Brain microvascular endothelial cell (primary cell): ENCODE data around the gene TMEM178B.

Experiments
- DNase-seq: peaks from one replicate; pipeline ENCODE4 v3.0.0-alpha.2; 2020
- H3K27ac ChIP-seq: fragments of 250-450 bp; sonication (Bioruptor Pico); 2 replicates; pipeline ENCODE4 v1.5.1; 2020; ENCODE audit warnings: mild to moderate bottlenecking, moderate library complexity
- H3K27me3 ChIP-seq: fragments of 250-450 bp; sonication (Bioruptor Pico); replicated peaks from 2 replicates; pipeline ENCODE4 v1.5.1; 2020; ENCODE audit warnings: mild to moderate bottlenecking
- H3K36me3 ChIP-seq: fragments of 250-450 bp; sonication (Bioruptor Pico); replicated peaks from 2 replicates; pipeline ENCODE4 v1.5.1; 2020; ENCODE audit warnings: mild to moderate bottlenecking
- H3K4me3 ChIP-seq: 2 replicates; pipeline ENCODE4 v1.5.1; 2011; ENCODE audit warnings: low read depth, mild to moderate bottlenecking, control low read depth, low read length, moderate library complexity
- in situ Hi-C: cut with HindIII; loops from 2 replicates; pipeline ENCODE4 v1.10.0; 2017; ENCODE audit warnings: low sequenced_read_pairs, low pct_ligation_motif_present
- TF ChIP-seq, protein P1 (sequence below): IDR thresholded peaks from 2 replicates; pipeline ENCODE4 v1.5.1; 2011; ENCODE audit warnings: low read depth, mild to moderate bottlenecking, moderate library complexity, low read length, control low read depth, inconsistent platforms; ENCODE audit errors: missing control alignments

Gene TMEM178B

DNA sequence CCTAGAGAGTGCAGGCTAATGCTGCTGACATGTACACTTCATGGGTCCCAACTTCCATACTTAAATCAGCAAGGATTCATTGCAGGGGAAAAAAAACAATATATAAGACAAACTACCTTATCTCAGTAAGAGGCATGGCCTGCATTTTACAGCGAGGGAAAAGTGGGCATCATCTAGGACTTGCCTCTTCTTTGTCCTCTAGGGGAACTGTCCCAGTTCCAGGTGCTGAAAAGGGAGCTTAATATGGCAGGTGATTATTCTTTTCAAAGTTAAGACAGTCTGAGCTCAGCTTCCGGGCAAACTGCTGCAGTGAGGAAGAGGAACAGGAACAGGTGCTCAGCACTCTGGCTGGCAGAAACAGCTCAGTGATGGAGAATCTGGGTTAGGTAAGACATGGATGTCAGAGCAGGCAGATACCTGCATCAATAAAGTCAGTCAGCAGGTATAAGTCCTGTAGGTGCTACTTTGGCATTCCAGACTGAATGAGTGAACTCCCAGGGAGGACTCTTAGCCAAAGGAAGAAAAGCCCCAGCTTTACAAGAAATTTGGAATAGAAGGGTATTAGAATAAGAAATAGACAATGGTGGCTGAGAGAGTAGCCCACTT, 147.2 kb downstream of the TMEM178B start:
- in situ Hi-C loops: no loop called here
- DNase-seq: no peak
- TF ChIP-seq, protein P1, sequence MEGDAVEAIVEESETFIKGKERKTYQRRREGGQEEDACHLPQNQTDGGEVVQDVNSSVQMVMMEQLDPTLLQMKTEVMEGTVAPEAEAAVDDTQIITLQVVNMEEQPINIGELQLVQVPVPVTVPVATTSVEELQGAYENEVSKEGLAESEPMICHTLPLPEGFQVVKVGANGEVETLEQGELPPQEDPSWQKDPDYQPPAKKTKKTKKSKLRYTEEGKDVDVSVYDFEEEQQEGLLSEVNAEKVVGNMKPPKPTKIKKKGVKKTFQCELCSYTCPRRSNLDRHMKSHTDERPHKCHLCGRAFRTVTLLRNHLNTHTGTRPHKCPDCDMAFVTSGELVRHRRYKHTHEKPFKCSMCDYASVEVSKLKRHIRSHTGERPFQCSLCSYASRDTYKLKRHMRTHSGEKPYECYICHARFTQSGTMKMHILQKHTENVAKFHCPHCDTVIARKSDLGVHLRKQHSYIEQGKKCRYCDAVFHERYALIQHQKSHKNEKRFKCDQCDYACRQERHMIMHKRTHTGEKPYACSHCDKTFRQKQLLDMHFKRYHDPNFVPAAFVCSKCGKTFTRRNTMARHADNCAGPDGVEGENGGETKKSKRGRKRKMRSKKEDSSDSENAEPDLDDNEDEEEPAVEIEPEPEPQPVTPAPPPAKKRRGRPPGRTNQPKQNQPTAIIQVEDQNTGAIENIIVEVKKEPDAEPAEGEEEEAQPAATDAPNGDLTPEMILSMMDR: no peak
- Histone ChIP-seq H3K4me3 (no peak overlapping the region), H3K36me3 (no peaks in the 10 kb centered on the region), H3K27me3 (no peaks in the 10 kb centered on the region), H3K27ac (no peak overlapping the region)

DNA sequence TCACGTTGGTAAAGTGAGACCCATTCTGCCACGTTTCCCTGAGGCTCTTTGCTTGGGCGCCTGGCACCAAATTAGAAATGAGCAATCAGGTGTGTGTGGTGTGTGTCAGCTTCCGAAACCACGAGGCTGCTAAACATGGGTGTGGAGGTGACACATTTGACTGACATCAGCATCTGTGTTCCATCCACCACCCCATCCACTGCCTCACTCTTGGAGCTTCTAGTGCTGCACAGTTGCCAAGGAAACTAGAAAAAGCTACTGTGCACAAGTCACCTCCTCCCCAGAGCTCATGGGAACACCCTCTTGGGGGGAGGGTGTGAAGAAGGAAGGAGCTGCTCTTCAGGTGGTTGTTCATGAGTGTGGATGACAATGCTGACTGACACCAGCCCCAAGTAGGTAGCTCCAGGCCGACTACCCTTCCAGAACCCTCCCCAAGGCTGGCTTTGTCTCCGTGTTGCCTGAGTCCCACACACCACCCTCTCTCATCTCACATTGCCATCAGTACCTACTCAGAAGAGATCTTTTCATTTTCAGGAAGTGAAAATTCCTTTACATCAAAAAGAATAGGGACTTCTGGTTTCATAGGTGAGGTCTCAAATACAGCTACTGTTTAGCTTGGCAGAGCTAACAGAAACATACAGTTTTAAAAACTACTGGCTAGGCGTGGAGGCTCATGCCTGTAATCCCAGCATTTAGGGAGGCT, 152.2 kb downstream of the TMEM178B start:
- H3K27me3 ChIP-seq: no peaks in the 10 kb centered on the region
- no peaks in the 10 kb centered on the region for H3K36me3 ChIP-seq
- H3K4me3 ChIP-seq: no peak overlapping the region
- DNase-seq: no peak
- in situ Hi-C loops: no loop called here
- no peak overlapping the region for H3K27ac ChIP-seq
- TF ChIP-seq, protein P1: no peak

DNA sequence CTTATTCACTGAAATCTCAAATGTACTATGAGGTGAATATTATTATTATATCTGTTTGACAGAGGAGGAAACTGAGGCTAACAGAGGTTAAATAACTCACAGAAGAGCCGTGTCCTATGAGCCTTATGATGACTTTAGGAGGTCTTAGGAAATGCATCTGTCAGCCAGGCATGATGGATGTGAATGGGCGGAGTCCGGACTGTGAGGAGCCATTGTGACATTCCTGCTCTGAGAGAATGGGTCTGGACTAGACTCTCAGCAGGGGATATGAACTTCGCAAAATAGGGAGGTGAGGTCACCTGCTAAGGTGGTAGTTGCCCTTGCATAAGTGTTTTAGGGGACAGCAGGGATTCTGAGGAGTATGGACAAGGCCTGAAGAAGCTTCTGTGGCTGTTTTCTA, 153.6 kb downstream of the TMEM178B start:
- H3K36me3 ChIP-seq: no peaks in the 10 kb centered on the region
- in situ Hi-C loops: no loop called here
- TF ChIP-seq, protein P1: no peak
- H3K27me3 ChIP-seq: no peaks in the 10 kb centered on the region
- no peak overlapping the region for H3K27ac ChIP-seq
- no peak overlapping the region for H3K4me3 ChIP-seq
- no peak for DNase-seq

DNA sequence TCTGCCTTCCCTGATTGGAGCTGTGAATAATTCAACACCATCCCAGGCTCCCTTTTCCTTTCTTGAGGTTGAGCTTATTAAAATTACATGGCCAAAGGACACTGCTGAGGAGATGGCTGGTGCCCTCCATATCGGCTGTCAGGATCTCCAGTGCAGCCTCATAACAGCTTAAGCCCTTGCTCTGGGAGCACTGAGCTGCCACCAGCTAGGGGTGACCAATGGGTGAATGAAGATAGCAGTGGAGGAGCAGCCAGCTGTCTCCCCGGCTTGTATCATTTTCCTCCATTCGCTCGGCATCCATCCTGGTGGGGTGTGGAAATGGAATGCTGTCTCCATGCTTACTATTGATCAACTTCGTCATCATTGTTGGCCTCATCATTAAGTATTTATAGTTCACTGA, 154.6 kb downstream of the TMEM178B start:
- H3K4me3 ChIP-seq: no peak overlapping the region
- TF ChIP-seq, protein P1: no peak
- no peak overlapping the region for H3K27ac ChIP-seq
- H3K27me3 ChIP-seq: no peaks in the 10 kb centered on the region
- no peaks in the 10 kb centered on the region for H3K36me3 ChIP-seq
- in situ Hi-C loops: no loop called here
- no peak for DNase-seq

DNA sequence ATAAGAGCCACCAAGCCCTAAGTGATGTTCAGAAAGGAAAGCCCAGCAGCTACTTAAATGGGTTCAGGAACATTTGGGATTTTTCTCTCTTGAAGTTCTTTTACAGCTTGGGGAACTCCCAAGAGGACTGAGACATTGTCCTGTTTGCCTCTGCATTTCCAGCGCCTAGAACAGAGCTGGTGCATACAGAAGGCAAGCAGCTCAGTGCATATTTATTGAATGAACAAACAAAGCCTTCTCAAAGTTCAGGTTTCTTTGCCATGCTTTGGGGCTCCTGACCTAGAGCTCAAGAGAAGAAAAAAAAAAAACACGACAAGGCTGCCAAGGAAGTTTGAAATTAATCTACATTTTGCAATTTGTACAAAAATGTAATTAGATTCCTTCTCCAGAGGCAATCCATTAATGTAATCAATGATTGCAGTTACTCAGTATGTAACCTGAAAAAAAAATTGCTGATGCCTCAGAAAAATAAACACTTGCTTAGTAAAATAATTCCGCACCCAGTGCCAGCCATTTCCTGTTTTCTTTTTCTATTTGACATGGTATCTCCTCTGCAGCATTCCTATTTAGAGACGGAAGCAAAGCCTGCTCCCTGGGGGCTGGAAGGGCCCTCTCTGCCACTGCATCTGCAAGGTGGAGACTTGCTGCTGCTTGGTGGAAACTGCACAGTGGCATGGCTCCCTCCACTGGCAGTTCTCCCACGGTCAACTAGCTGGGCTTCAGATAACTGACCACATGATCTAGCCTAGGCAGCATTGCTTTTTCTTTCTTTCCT, 157.3 kb downstream of the TMEM178B start:
- TF ChIP-seq, protein P1: peak; percentile 77
- Histone ChIP-seq H3K27me3 (no peaks in the 10 kb centered on the region), H3K27ac (no peak overlapping the region), H3K4me3 (no peak overlapping the region), H3K36me3 (no peaks in the 10 kb centered on the region)
- in situ Hi-C loops: no loop called here
- DNase-seq: peak; percentile 54
